Mesenchymal stem cell (in vitro differentiated cells and primary cell): ENCODE data around the gene NUP160.
"Not testable (repeated sequence)": the region's sequence is repeated elsewhere in the genome, so short reads cannot be mapped to it uniquely, and the experiment has no call there.

Experiments
- DNase-seq: peaks from one replicate; pipeline ENCODE4 v3.0.0-alpha.2; 2013
- H2AFZ ChIP-seq: one replicate; pipeline ENCODE4 v1.6.1; 2013; ENCODE audit warnings: low read depth, mild to moderate bottlenecking, control low read depth, inconsistent platforms, low read length, moderate library complexity
- H2AK5ac ChIP-seq: 2 replicates; pipeline ENCODE4 v1.6.1; 2013; ENCODE audit warnings: low read length, moderate library complexity, mild to moderate bottlenecking, inconsistent platforms; ENCODE audit not compliant: severe bottlenecking
- H2BK120ac ChIP-seq: one replicate; pipeline ENCODE4 v1.6.1; 2013; ENCODE audit warnings: low read depth, mild to moderate bottlenecking, inconsistent platforms, low read length, moderate library complexity
- H2BK12ac ChIP-seq, 2 experiments: one replicate each; pipeline ENCODE4 v1.6.1; 2013; ENCODE audit warnings: inconsistent platforms in 2 of 2, low read length in 2 of 2, mild to moderate bottlenecking in 2 of 2, moderate library complexity in 2 of 2, control low read depth in 1 of 2
- H2BK15ac ChIP-seq: one replicate; pipeline ENCODE4 v1.6.1; 2013; ENCODE audit warnings: mild to moderate bottlenecking, low read depth, inconsistent platforms; ENCODE audit not compliant: poor library complexity, severe bottlenecking
- H2BK5ac ChIP-seq: 2 replicates; pipeline ENCODE4 v1.6.1; 2013; ENCODE audit warnings: low read depth, mild to moderate bottlenecking, low read length, control low read depth, inconsistent platforms; ENCODE audit not compliant: poor library complexity, severe bottlenecking
- H3K14ac ChIP-seq, 2 experiments: one replicate each; pipeline ENCODE4 v1.6.1; 2013; ENCODE audit warnings: inconsistent platforms in 2 of 2, low read length in 2 of 2, control low read depth in 1 of 2, mild to moderate bottlenecking in 1 of 2, moderate library complexity in 1 of 2
- H3K18ac ChIP-seq, 2 experiments: one replicate each; pipeline ENCODE4 v1.6.1; 2013; ENCODE audit warnings: inconsistent platforms in 2 of 2, low read length in 2 of 2, control low read depth in 1 of 2, low read depth in 1 of 2, mild to moderate bottlenecking in 1 of 2
- H3K23ac ChIP-seq, 2 experiments: one replicate each; pipeline ENCODE4 v1.6.1; 2013; ENCODE audit warnings: inconsistent platforms in 2 of 2, low read length in 2 of 2, mild to moderate bottlenecking in 2 of 2, moderate library complexity in 2 of 2, control low read depth in 1 of 2
- H3K27ac ChIP-seq: 2 replicates; pipeline ENCODE4 v1.5.1; 2013; ENCODE audit warnings: mild to moderate bottlenecking, moderate library complexity, low read length, control low read depth, inconsistent platforms; ENCODE audit not compliant: poor library complexity, severe bottlenecking
- H3K27me3 ChIP-seq, 2 experiments: 2 replicates each; pipeline versions ENCODE4 v1.6.1 to v1.7.0; 2013; ENCODE audit warnings: low read length in 2 of 2, mild to moderate bottlenecking in 2 of 2, moderate library complexity in 2 of 2, control low read depth in 1 of 2, inconsistent platforms in 1 of 2; ENCODE audit not compliant: control insufficient read depth in 1 of 2, insufficient read depth in 1 of 2
- H3K36me3 ChIP-seq, 2 experiments: 2 replicates each; pipeline versions ENCODE4 v1.6.1 to v1.7.0; 2013; ENCODE audit warnings: low read length in 2 of 2, control low read depth in 1 of 2, inconsistent platforms in 1 of 2, low read depth in 1 of 2, mild to moderate bottlenecking in 1 of 2; ENCODE audit not compliant: insufficient read depth in 2 of 2, control insufficient read depth in 1 of 2
- H3K4ac ChIP-seq, 2 experiments: one replicate each; pipeline ENCODE4 v1.6.1; 2013; ENCODE audit warnings: inconsistent platforms in 2 of 2, low read length in 2 of 2, mild to moderate bottlenecking in 2 of 2, moderate library complexity in 2 of 2, control low read depth in 1 of 2, low read depth in 1 of 2
- H3K4me1 ChIP-seq: 2 replicates; pipeline ENCODE4 v1.6.1; 2013; ENCODE audit warnings: low read depth, low read length, control low read depth; ENCODE audit not compliant: control insufficient read depth, insufficient read depth
- H3K4me2 ChIP-seq: 2 replicates; pipeline ENCODE4 v1.6.1; 2013; ENCODE audit warnings: low read length, mild to moderate bottlenecking, inconsistent platforms; ENCODE audit not compliant: poor library complexity, severe bottlenecking
- H3K4me3 ChIP-seq, 2 experiments: 2 replicates each; pipeline versions ENCODE4 v1.5.1 to v1.7.0; 2013; ENCODE audit warnings: low read length in 2 of 2, mild to moderate bottlenecking in 2 of 2, control low read depth in 1 of 2, low read depth in 1 of 2; ENCODE audit not compliant: insufficient read depth in 1 of 2
- H3K79me1 ChIP-seq: replicated peaks from 2 replicates; pipeline ENCODE4 v1.6.1; 2013; ENCODE audit warnings: mild to moderate bottlenecking, control low read depth, low read length, inconsistent platforms; ENCODE audit not compliant: poor library complexity, severe bottlenecking
- H3K9ac ChIP-seq: 2 replicates; pipeline ENCODE4 v1.7.0; 2013; ENCODE audit warnings: mild to moderate bottlenecking, low read length, moderate library complexity
- H3K9me3 ChIP-seq: 2 replicates; pipeline ENCODE4 v1.7.0; 2013; ENCODE audit warnings: mild to moderate bottlenecking, low read length; ENCODE audit not compliant: control insufficient read depth
- H4K8ac ChIP-seq: one replicate; pipeline ENCODE4 v1.6.1; 2013; ENCODE audit warnings: inconsistent platforms, mild to moderate bottlenecking, low read length, moderate library complexity
- H4K91ac ChIP-seq: one replicate; pipeline ENCODE4 v1.6.1; 2013; ENCODE audit warnings: mild to moderate bottlenecking, low read length, inconsistent platforms
- WGBS: methylation state at CpG from one replicate; pipeline ENCODE4 v1.1.7; 2013; ENCODE audit warnings: mixed read lengths; 5-methylcytosine and 5-hydroxymethylcytosine counted together

NUP160 gene

GRCh38 chr11:47766509-47767227 is 81.5 kb downstream of the NUP160 start:
- Histone ChIP-seq H3K4ac (peak overlapping the region; percentile 99 to 100), H4K91ac (peak overlapping the region; percentile 98), H2BK15ac (peak overlapping the region; percentile 93), H2AK5ac (peak overlapping the region; percentile 80), H2BK5ac (peak overlapping the region; percentile 89), H3K23ac (peak overlapping the region; percentile 97 to 100), H3K4me1 (peaks cover 2% of the 10 kb centered on the region), H3K27ac (peak overlapping the region; percentile 51), H3K36me3 (peaks cover 18 to 33% of the 10 kb centered on the region in 2 experiments), H2AFZ (peak overlapping the region; percentile 83), H3K18ac (peak overlapping the region; percentile 99), H3K14ac (peak overlapping the region; percentile 89 to 99), H3K4me3 (peak overlapping the region; percentile 91 to 98), H3K79me1 (no peaks in the 10 kb centered on the region), H3K9me3 (no peaks in the 10 kb centered on the region), H3K9ac (peak overlapping the region; percentile 98), H2BK12ac (peak overlapping the region in 1 of 2 experiments; percentile 18), H2BK120ac (peak overlapping the region; percentile 83), H3K27me3 (no peaks in the 10 kb centered on the region), H4K8ac (peak overlapping the region; percentile 97), H3K4me2 (peak overlapping the region; percentile 69)
- DNase-seq: peak; percentile 83
- WGBS: 0% methylated on average over 49 of the region's 65 CpGs

- no peak overlapping the region for H3K23ac ChIP-seq
- WGBS: 88% methylated on average over 2 of the region's 2 CpGs
- no peaks in the 10 kb centered on the region for H3K27me3 ChIP-seq
- no peak overlapping the region for H2AK5ac ChIP-seq
- H3K36me3 ChIP-seq: peaks cover 29 to 49% of the 10 kb centered on the region in 2 experiments
- no peak overlapping the region for H2BK12ac ChIP-seq
- no peak overlapping the region for H3K27ac ChIP-seq
- no peak overlapping the region for H2BK15ac ChIP-seq
- H3K9ac ChIP-seq: peak overlapping the region; percentile 98
- H4K91ac ChIP-seq: no peak overlapping the region
- H3K18ac ChIP-seq: no peak overlapping the region
- peak overlapping the region; percentile 44 for H3K4me2 ChIP-seq
- no peak overlapping the region for H3K4ac ChIP-seq
- H3K9me3 ChIP-seq: no peaks in the 10 kb centered on the region
- H3K4me3 ChIP-seq: peak overlapping the region in 1 of 2 experiments; percentile 91
- no peak overlapping the region for H2AFZ ChIP-seq
- H3K14ac ChIP-seq: no peak overlapping the region
- no peak overlapping the region for H2BK5ac ChIP-seq
- H4K8ac ChIP-seq: no peak overlapping the region
- H3K4me1 ChIP-seq: peaks cover 2% of the 10 kb centered on the region
- peaks cover 5% of the 10 kb centered on the region for H3K79me1 ChIP-seq
- DNase-seq: no peak
- H2BK120ac ChIP-seq: no peak overlapping the region
These were observed 83.1 kb downstream of the NUP160 start for GRCh38 chr11:47765086-47765485.

- H3K27ac ChIP-seq, H3K4me3 ChIP-seq, H2BK15ac ChIP-seq, H3K4ac ChIP-seq, H3K18ac ChIP-seq, H2AK5ac ChIP-seq, H3K14ac ChIP-seq, H3K27me3 ChIP-seq, H2BK5ac ChIP-seq, H3K9ac ChIP-seq, H4K8ac ChIP-seq, H4K91ac ChIP-seq, H3K4me1 ChIP-seq, H3K23ac ChIP-seq, H2AFZ ChIP-seq, H2BK120ac ChIP-seq, H3K4me2 ChIP-seq, DNase-seq, H3K9me3 ChIP-seq, H2BK12ac ChIP-seq: not testable (repeated sequence)
- Histone ChIP-seq H3K36me3 (peaks cover 64 to 88% of the 10 kb centered on the region in 2 experiments), H3K79me1 (peaks cover 18% of the 10 kb centered on the region)
- 96% methylated on average over 9 of the region's 11 CpGs for WGBS
These were observed 88.9 kb downstream of the NUP160 start for GRCh38 chr11:47759291-47759690.

GRCh38 chr11:47756208-47756607 is 91.9 kb downstream of the NUP160 start:
- H3K4me3 ChIP-seq: no peak overlapping the region
- no peak overlapping the region for H2BK12ac ChIP-seq
- no peak overlapping the region for H2BK5ac ChIP-seq
- no peak overlapping the region for H3K14ac ChIP-seq
- H2AFZ ChIP-seq: no peak overlapping the region
- H3K27ac ChIP-seq: no peak overlapping the region
- H2AK5ac ChIP-seq: no peak overlapping the region
- H4K91ac ChIP-seq: no peak overlapping the region
- H3K4me1 ChIP-seq: no peaks in the 10 kb centered on the region
- H3K4me2 ChIP-seq: no peak overlapping the region
- H3K18ac ChIP-seq: no peak overlapping the region
- no peak overlapping the region for H2BK120ac ChIP-seq
- no peak for DNase-seq
- H3K9me3 ChIP-seq: no peaks in the 10 kb centered on the region
- 100% methylated on average over 3 of the region's 4 CpGs for WGBS
- H3K36me3 ChIP-seq: peaks cover 72 to 89% of the 10 kb centered on the region in 2 experiments
- no peak overlapping the region for H3K4ac ChIP-seq
- no peaks in the 10 kb centered on the region for H3K27me3 ChIP-seq
- H4K8ac ChIP-seq: no peak overlapping the region
- H3K23ac ChIP-seq: no peak overlapping the region
- H3K9ac ChIP-seq: no peak overlapping the region
- H3K79me1 ChIP-seq: peaks cover 30% of the 10 kb centered on the region
- no peak overlapping the region for H2BK15ac ChIP-seq
